ENCODE data around the gene VPS54.

DNA sequence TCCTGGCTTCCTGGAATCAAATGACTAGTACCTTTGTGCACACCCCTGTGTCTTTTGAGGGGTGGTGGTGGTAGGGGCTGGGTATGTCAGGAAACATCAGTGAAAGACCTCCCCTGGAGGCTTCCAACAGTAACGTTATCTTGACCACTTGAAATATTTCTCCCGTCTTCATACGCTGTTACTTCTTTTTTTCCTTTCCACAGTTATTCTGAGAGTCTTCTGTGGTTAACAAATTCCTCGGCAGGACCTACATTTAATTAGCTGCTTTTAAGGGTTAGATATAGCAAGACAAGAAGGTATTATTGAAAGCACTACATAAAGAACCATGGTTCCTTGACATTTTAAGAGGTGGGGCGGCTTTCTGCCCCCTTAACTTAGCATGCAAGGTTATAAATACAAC lies 142.9 kb downstream of the VPS54 start:
- TF ChIP-seq, protein P1, sequence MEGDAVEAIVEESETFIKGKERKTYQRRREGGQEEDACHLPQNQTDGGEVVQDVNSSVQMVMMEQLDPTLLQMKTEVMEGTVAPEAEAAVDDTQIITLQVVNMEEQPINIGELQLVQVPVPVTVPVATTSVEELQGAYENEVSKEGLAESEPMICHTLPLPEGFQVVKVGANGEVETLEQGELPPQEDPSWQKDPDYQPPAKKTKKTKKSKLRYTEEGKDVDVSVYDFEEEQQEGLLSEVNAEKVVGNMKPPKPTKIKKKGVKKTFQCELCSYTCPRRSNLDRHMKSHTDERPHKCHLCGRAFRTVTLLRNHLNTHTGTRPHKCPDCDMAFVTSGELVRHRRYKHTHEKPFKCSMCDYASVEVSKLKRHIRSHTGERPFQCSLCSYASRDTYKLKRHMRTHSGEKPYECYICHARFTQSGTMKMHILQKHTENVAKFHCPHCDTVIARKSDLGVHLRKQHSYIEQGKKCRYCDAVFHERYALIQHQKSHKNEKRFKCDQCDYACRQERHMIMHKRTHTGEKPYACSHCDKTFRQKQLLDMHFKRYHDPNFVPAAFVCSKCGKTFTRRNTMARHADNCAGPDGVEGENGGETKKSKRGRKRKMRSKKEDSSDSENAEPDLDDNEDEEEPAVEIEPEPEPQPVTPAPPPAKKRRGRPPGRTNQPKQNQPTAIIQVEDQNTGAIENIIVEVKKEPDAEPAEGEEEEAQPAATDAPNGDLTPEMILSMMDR (IDR thresholded peaks at IDR 0.05): no peak
- TF ChIP-seq EP300 (IDR thresholded peaks at IDR 0.05): no peak

Measured in esophagus muscularis mucosa (tissue), 3 donors.